Brain microvascular endothelial cell (primary cell): ENCODE results near the gene ATOSA.

Experiments
- DNase-seq: peaks from one replicate; pipeline ENCODE4 v3.0.0-alpha.2; 2020
- H3K27ac ChIP-seq: fragments of 250-450 bp; sonication (Bioruptor Pico); 2 replicates; pipeline ENCODE4 v1.5.1; 2020; ENCODE audit warnings: mild to moderate bottlenecking, moderate library complexity
- H3K27me3 ChIP-seq: fragments of 250-450 bp; sonication (Bioruptor Pico); replicated peaks from 2 replicates; pipeline ENCODE4 v1.5.1; 2020; ENCODE audit warnings: mild to moderate bottlenecking
- H3K36me3 ChIP-seq: fragments of 250-450 bp; sonication (Bioruptor Pico); replicated peaks from 2 replicates; pipeline ENCODE4 v1.5.1; 2020; ENCODE audit warnings: mild to moderate bottlenecking
- H3K4me3 ChIP-seq: 2 replicates; pipeline ENCODE4 v1.5.1; 2011; ENCODE audit warnings: low read depth, mild to moderate bottlenecking, control low read depth, low read length, moderate library complexity
- CTCF ChIP-seq: IDR thresholded peaks from 2 replicates; pipeline ENCODE4 v1.5.1; 2011; ENCODE audit warnings: low read depth, mild to moderate bottlenecking, moderate library complexity, low read length, control low read depth, inconsistent platforms; ENCODE audit errors: missing control alignments
- in situ Hi-C: cut with HindIII; loops from 2 replicates; pipeline ENCODE4 v1.10.0; 2017; ENCODE audit warnings: low sequenced_read_pairs, low pct_ligation_motif_present

ATOSA gene

GRCh38 chr15:52682200-52682599 lies 3.0 kb upstream of the ATOSA start:
- Histone ChIP-seq H3K27me3 (peaks cover 3% of the 10 kb centered on the region), H3K36me3 (no peaks in the 10 kb centered on the region), H3K27ac (no peak overlapping the region), H3K4me3 (no peak overlapping the region)
- no peak for TF ChIP-seq CTCF
- no peak for DNase-seq
- in situ Hi-C loops, result no loop called here

GRCh38 chr15:52681441-52681840 lies 2.3 kb upstream of the ATOSA start:
- no peak for TF ChIP-seq CTCF
- Histone ChIP-seq H3K36me3 (no peaks in the 10 kb centered on the region), H3K27me3 (peaks cover 3% of the 10 kb centered on the region), H3K27ac (no peak overlapping the region), H3K4me3 (no peak overlapping the region)
- DNase-seq, result no peak
- in situ Hi-C loops, result no loop called here

- TF ChIP-seq CTCF, result no peak
- Histone ChIP-seq H3K27me3 (peaks cover 3% of the 10 kb centered on the region), H3K4me3 (no peak overlapping the region), H3K27ac (no peak overlapping the region), H3K36me3 (no peaks in the 10 kb centered on the region)
- no peak for DNase-seq
- in situ Hi-C loops, result no loop called here
These were observed 1.6 kb upstream of the ATOSA start for GRCh38 chr15:52680761-52681160.

- DNase-seq, result peak; percentile 6
- no peak overlapping the region for H3K27ac ChIP-seq
- peaks cover 3% of the 10 kb centered on the region for H3K27me3 ChIP-seq
- no peak for TF ChIP-seq CTCF
- no peaks in the 10 kb centered on the region for H3K36me3 ChIP-seq
- in situ Hi-C loops, result no loop called here
- H3K4me3 ChIP-seq, result peak overlapping the region; percentile 92
These were observed 828 bp upstream of the ATOSA start for GRCh38 chr15:52680041-52680391.

- Histone ChIP-seq H3K27ac (peak overlapping the region; percentile 81), H3K36me3 (no peaks in the 10 kb centered on the region), H3K27me3 (peaks cover 3% of the 10 kb centered on the region), H3K4me3 (peak overlapping the region; percentile 92)
- DNase-seq, result peak; percentile 44
- in situ Hi-C loops, result no loop called here
- TF ChIP-seq CTCF, result peak; percentile 32
These were observed 538 bp downstream of the ATOSA start for GRCh38 chr15:52678468-52679231.
